Peyer's patch (tissue), 4 donors: ENCODE results near the gene ZNF474.

Source experiments
- POLR2A ChIP-seq, 2 donors: fragments of 450-650 bp; IDR thresholded peaks; one replicate each; pipeline ENCODE4 v1.5.1; 2017; ENCODE audit warnings: antibody characterized with exemption in 2 of 2, mild to moderate bottlenecking in 2 of 2, moderate library complexity in 2 of 2
- TF ChIP-seq, protein P1 (sequence below), 6 experiments: fragments of 450-650 bp in 4 of 6; fragments of 200-600 bp in 2 of 6; sonication (generic) in 1 of 6; IDR thresholded peaks; one replicate each; pipeline ENCODE4 v1.5.1; 2017 to 2019; ENCODE audit warnings: antibody characterized with exemption in 6 of 6, mild to moderate bottlenecking in 3 of 6, moderate library complexity in 1 of 6

DNA sequence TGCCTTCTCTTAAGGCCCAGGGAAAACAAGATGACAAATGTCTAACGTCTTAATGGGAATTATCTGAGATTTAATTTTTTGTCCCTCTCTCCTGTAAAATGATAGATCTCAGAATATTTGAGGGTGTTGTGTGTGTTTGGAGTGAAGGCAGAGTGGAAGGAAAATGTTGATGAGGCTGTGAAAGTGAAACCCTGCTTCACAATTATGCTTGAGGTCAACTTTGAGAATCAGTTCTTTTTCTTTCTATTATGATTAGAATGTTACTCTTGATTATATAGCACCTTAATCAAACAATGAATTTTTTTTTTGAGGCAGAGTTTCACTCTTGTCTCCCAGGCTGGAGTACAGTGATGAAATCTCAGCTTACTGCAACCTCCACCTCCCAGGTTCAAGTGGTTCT, 45.8 kb upstream of the ZNF474 start:
- TF ChIP-seq, protein P1, sequence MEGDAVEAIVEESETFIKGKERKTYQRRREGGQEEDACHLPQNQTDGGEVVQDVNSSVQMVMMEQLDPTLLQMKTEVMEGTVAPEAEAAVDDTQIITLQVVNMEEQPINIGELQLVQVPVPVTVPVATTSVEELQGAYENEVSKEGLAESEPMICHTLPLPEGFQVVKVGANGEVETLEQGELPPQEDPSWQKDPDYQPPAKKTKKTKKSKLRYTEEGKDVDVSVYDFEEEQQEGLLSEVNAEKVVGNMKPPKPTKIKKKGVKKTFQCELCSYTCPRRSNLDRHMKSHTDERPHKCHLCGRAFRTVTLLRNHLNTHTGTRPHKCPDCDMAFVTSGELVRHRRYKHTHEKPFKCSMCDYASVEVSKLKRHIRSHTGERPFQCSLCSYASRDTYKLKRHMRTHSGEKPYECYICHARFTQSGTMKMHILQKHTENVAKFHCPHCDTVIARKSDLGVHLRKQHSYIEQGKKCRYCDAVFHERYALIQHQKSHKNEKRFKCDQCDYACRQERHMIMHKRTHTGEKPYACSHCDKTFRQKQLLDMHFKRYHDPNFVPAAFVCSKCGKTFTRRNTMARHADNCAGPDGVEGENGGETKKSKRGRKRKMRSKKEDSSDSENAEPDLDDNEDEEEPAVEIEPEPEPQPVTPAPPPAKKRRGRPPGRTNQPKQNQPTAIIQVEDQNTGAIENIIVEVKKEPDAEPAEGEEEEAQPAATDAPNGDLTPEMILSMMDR (IDR thresholded peaks at IDR 0.05): no peak
- TF ChIP-seq POLR2A (IDR thresholded peaks at IDR 0.05): no peak
